ENCODE measurements around the gene MARCKSL1. TPM values are rescaled to one million over a fixed set of nuclear protein-coding genes. Genes with fewer than 3 reads are reported as not detected.

Gene MARCKSL1
- total and polyA plus RNA-seq, 2 of the 13 experiments (the other 11 are each of a cell fraction or from before 2014, with no cell fraction given), result 81.9 to 155 TPM

DNA sequence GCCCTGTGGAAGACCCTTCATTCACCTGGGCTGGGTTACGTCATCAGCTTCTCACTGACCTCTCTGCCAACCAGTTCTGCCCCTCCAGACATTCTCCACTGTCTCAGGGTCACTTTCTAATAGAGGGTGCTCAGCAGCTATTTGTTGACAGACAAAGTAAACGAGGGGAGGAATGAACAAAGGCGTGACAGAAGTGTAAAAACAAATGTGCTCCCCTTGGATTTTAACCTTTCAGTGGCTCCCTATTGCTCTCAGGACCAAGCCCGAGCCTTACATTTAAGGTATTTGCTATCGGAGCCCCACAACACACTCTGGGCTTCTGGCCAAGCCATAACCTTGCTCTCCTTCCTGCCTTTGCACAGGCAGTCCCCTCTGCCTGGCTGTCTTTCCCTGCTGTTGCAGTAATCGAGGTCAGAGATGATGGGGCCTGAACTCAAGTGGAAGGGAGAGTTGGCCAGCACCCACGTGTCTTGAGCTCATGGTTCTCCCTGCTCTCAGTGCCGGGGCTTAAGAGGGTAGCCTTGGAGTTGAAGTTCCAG is 9.3 kb upstream of the MARCKSL1 start (continued):
- no peak for TF ChIP-seq NCOA5 (CRISPR knock-in tag; IDR thresholded peaks at IDR 0.05)
- no peak for TF ChIP-seq ARHGAP35 (CRISPR knock-in tag; IDR thresholded peaks at IDR 0.05; ENCODE audit: borderline replicate concordance)
- TF ChIP-seq YEATS4 (CRISPR knock-in tag; IDR thresholded peaks at IDR 0.05; ENCODE audit: borderline replicate concordance), result peak; percentile 45; the same call in 1 of the 2 replicates
- no peak for TF ChIP-seq ZBTB4 (CRISPR knock-in tag; IDR thresholded peaks at IDR 0.05; ENCODE audit: borderline replicate concordance)
- no peak for TF ChIP-seq ZBTB37 (CRISPR knock-in tag; IDR thresholded peaks at IDR 0.05)
- TF ChIP-seq BHLHE40 (IDR thresholded peaks at IDR 0.05; ENCODE audit: low read length), result no peak
- no peak for TF ChIP-seq ZFP82 (CRISPR knock-in tag; IDR thresholded peaks at IDR 0.05; ENCODE audit: borderline replicate concordance)
- TF ChIP-seq ZZZ3 (CRISPR knock-in tag; IDR thresholded peaks at IDR 0.05; ENCODE audit: borderline replicate concordance), result no peak
- TF ChIP-seq, protein P1, sequence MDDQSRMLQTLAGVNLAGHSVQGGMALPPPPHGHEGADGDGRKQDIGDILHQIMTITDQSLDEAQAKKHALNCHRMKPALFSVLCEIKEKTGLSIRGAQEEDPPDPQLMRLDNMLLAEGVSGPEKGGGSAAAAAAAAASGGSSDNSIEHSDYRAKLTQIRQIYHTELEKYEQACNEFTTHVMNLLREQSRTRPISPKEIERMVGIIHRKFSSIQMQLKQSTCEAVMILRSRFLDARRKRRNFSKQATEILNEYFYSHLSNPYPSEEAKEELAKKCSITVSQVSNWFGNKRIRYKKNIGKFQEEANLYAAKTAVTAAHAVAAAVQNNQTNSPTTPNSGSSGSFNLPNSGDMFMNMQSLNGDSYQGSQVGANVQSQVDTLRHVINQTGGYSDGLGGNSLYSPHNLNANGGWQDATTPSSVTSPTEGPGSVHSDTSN (CRISPR knock-in tag; IDR thresholded peaks at IDR 0.05; ENCODE audit: borderline replicate concordance), result no peak
- TF ChIP-seq MAFK (conservative IDR thresholded peaks at IDR 0.05 in 1 of 2, IDR thresholded peaks at IDR 0.05 in 1 of 2; ENCODE audit: low read length in 2 of 2), result no peak
- TF ChIP-seq, protein P2, sequence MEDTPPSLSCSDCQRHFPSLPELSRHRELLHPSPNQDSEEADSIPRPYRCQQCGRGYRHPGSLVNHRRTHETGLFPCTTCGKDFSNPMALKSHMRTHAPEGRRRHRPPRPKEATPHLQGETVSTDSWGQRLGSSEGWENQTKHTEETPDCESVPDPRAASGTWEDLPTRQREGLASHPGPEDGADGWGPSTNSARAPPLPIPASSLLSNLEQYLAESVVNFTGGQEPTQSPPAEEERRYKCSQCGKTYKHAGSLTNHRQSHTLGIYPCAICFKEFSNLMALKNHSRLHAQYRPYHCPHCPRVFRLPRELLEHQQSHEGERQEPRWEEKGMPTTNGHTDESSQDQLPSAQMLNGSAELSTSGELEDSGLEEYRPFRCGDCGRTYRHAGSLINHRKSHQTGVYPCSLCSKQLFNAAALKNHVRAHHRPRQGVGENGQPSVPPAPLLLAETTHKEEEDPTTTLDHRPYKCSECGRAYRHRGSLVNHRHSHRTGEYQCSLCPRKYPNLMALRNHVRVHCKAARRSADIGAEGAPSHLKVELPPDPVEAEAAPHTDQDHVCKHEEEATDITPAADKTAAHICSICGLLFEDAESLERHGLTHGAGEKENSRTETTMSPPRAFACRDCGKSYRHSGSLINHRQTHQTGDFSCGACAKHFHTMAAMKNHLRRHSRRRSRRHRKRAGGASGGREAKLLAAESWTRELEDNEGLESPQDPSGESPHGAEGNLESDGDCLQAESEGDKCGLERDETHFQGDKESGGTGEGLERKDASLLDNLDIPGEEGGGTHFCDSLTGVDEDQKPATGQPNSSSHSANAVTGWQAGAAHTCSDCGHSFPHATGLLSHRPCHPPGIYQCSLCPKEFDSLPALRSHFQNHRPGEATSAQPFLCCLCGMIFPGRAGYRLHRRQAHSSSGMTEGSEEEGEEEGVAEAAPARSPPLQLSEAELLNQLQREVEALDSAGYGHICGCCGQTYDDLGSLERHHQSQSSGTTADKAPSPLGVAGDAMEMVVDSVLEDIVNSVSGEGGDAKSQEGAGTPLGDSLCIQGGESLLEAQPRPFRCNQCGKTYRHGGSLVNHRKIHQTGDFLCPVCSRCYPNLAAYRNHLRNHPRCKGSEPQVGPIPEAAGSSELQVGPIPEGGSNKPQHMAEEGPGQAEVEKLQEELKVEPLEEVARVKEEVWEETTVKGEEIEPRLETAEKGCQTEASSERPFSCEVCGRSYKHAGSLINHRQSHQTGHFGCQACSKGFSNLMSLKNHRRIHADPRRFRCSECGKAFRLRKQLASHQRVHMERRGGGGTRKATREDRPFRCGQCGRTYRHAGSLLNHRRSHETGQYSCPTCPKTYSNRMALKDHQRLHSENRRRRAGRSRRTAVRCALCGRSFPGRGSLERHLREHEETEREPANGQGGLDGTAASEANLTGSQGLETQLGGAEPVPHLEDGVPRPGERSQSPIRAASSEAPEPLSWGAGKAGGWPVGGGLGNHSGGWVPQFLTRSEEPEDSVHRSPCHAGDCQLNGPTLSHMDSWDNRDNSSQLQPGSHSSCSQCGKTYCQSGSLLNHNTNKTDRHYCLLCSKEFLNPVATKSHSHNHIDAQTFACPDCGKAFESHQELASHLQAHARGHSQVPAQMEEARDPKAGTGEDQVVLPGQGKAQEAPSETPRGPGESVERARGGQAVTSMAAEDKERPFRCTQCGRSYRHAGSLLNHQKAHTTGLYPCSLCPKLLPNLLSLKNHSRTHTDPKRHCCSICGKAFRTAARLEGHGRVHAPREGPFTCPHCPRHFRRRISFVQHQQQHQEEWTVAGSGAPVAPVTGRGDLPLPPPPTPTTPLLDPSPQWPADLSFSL (CRISPR knock-in tag; IDR thresholded peaks at IDR 0.05), result no peak
- TF ChIP-seq ZNF292 (CRISPR knock-in tag; IDR thresholded peaks at IDR 0.05; ENCODE audit: borderline replicate concordance, low read depth), result peak; percentile 67; the same call in 1 of the 2 replicates
- TF ChIP-seq ESRRA (CRISPR knock-in tag; IDR thresholded peaks at IDR 0.05; ENCODE audit: low read depth), result no peak
- TF ChIP-seq HBP1 (CRISPR knock-in tag; IDR thresholded peaks at IDR 0.05; ENCODE audit: low read depth), result peak; percentile 77; the same call in 1 of the 2 replicates

All from HepG2 (cell line).